Esophagus squamous epithelium (tissue), 5 donors: ENCODE data around the gene AP4M1. TPM values are rescaled to one million over a fixed set of nuclear protein-coding genes. Genes with fewer than 3 reads are reported as not detected.
A peak's percentile ranks its signal among the peaks of the same experiment; 100 is the strongest.

Source experiments
- DNase-seq: peaks from one replicate; lab custom pipeline; 2025; lab: John Stamatoyannopoulos, UW
- H3K27ac ChIP-seq, 4 donors: fragments of 200-600 bp; sonication (generic); one replicate each; pipeline ENCODE4 v1.5.1; 2016 to 2019; ENCODE audit warnings: mild to moderate bottlenecking in 1 of 4
- H3K27me3 ChIP-seq, 4 donors: fragments of 200-600 bp; sonication (generic); 1 replicate in 3 of 4; 2 replicates in 1 of 4; pipeline versions ENCODE4 v1.5.1 to v1.6.0; 2017 to 2021; ENCODE audit warnings: antibody characterized with exemption in 1 of 4
- H3K36me3 ChIP-seq, 3 donors: fragments of 200-600 bp; sonication (generic); one replicate each; pipeline ENCODE4 v1.5.1; 2016 to 2019
- H3K4me1 ChIP-seq, 3 donors: fragments of 200-600 bp; sonication (generic); one replicate each; pipeline ENCODE4 v1.5.1; 2017 to 2019
- H3K4me3 ChIP-seq, 4 donors: fragments of 200-600 bp; sonication (generic); 1 replicate in 3 of 4; 2 replicates in 1 of 4; pipeline ENCODE4 v1.5.1; 2016 to 2019; ENCODE audit warnings: mild to moderate bottlenecking in 2 of 4, moderate library complexity in 1 of 4
- H3K9me3 ChIP-seq, 3 donors: fragments of 200-600 bp; sonication (generic); one replicate each; pipeline ENCODE4 v1.5.1; 2016 to 2019
- CTCF ChIP-seq, 6 experiments: fragments of 450-650 bp in 4 of 6; fragments of 200-600 bp in 2 of 6; sonication (generic) in 2 of 6; IDR thresholded peaks; one replicate each; pipeline ENCODE4 v1.5.1; 2016 to 2019; ENCODE audit warnings: antibody characterized with exemption in 6 of 6, mild to moderate bottlenecking in 4 of 6, moderate library complexity in 4 of 6
- POLR2A ChIP-seq, 4 donors: fragments of 450-650 bp; IDR thresholded peaks; one replicate each; pipeline ENCODE4 v1.6.1; 2017; ENCODE audit warnings: antibody characterized with exemption in 4 of 4, mild to moderate bottlenecking in 4 of 4, moderate library complexity in 3 of 4
- WGBS, 2 donors: methylation state at CpG; one replicate each; pipeline ENCODE4 v1.1.5; 2018; 5-methylcytosine and 5-hydroxymethylcytosine counted together
- intact Hi-C: fragments of 100-400 bp; cut with DNase I; formaldehyde crosslinking; loops from one replicate; pipeline ENCODE4 v1.15.0; 2022
- total RNA-seq, 4 donors: library from RNA; depleted of rRNA; stranded (reverse); fragments of >200 nt; gene quantifications; one replicate each; pipeline ENCODE4 v1.1.0, GENCODE V29; 2016
- donor health status: DM: yes; HTN: yes; CAD: no.

Gene AP4M1
- 10 to 100 TPM in 2 of 4 donors, 1 to 10 TPM in 2; 8.1 to 26.1 (median 9.9) TPM for total RNA-seq

GRCh38 chr7:100101016-100101862 is at the start of gene AP4M1, which contains the start of gene MCM7:
Gene AP4M1 (plus strand): TSS chr7:100101643. CDS start chr7:100101715, 72 bp downstream.
Gene MCM7 (minus strand): TSS chr7:100101397. CDS start chr7:100101294, 103 bp downstream.
- H3K36me3 ChIP-seq, result peaks cover 22 to 67% (median 46%) of the 10 kb centered on the region in 3 donors
- peak; percentile 89 for DNase-seq
- WGBS, 2 donors, result 0 to 2% methylated on average over 4 to 18 of the region's 80 CpGs
- no peaks in the 10 kb centered on the region for H3K9me3 ChIP-seq
- peak within 1 kb of the TSS; percentile 51 to 94 (median 76) for H3K4me3 ChIP-seq
- H3K4me1 ChIP-seq, result peaks cover 12 to 40% (median 12%) of the 10 kb centered on the region in 3 donors
- intact Hi-C loops, result no loop called here
- H3K27ac ChIP-seq, result peak within 1 kb of the TSS; percentile 91 to 99 (median 98)
- TF ChIP-seq CTCF (IDR thresholded peaks at IDR 0.05) (peak in 2 of 6 experiments; percentile 2 to 6), POLR2A (IDR thresholded peaks at IDR 0.05) (peak in 1 of 4 donors; percentile 28)
- no peaks in the 10 kb centered on the region for H3K27me3 ChIP-seq

GRCh38 chr7:100053215-100053614 is 48.2 kb upstream of the AP4M1 start:
- H3K27ac ChIP-seq, result no peak overlapping the region
- H3K9me3 ChIP-seq, result no peaks in the 10 kb centered on the region
- intact Hi-C loops, result loop anchor here (5.0 kb wide), 1 partner anchor 61 kb away; no protein-coding TSS in a partner anchor

GRCh38 chr7:100057006-100057405 is 44.4 kb upstream of the AP4M1 start:
- peaks cover 0 to 20% (median 0%) of the 10 kb centered on the region in 3 donors for H3K4me1 ChIP-seq
- WGBS, 2 donors, result 89 to 90% methylated on average over 5 to 7 of the region's 10 CpGs
- H3K27ac ChIP-seq, result no peak overlapping the region
- H3K9me3 ChIP-seq, result no peaks in the 10 kb centered on the region
- DNase-seq, result no peak
- H3K36me3 ChIP-seq, result peaks cover 6 to 57% (median 12%) of the 10 kb centered on the region in 3 donors
- no peaks in the 10 kb centered on the region for H3K27me3 ChIP-seq
- no peak overlapping the region for H3K4me3 ChIP-seq
- TF ChIP-seq POLR2A (IDR thresholded peaks at IDR 0.05) (no peak), CTCF (IDR thresholded peaks at IDR 0.05) (no peak)
- intact Hi-C loops, result no loop called here

More at GRCh38 chr7:100053215-100053614, 48.2 kb upstream of the AP4M1 start:
- peaks cover 11 to 46% (median 13%) of the 10 kb centered on the region in 3 donors for H3K4me1 ChIP-seq
- 15 to 43% methylated on average over 3 of the region's 3 CpGs for WGBS, 2 donors
- H3K4me3 ChIP-seq, result no peak overlapping the region
- DNase-seq, result no peak
- no peaks in the 10 kb centered on the region for H3K27me3 ChIP-seq
- peaks cover 6 to 19% (median 12%) of the 10 kb centered on the region in 3 donors for H3K36me3 ChIP-seq
- no peak for TF ChIP-seq POLR2A (IDR thresholded peaks at IDR 0.05)
- TF ChIP-seq CTCF (IDR thresholded peaks at IDR 0.05), result peak in 5 of 6 experiments; percentile 17 to 69 (median 40)

GRCh38 chr7:100059251-100059739 is 42.1 kb upstream of the AP4M1 start:
- no peak for DNase-seq
- Histone ChIP-seq H3K27me3 (no peaks in the 10 kb centered on the region), H3K9me3 (no peaks in the 10 kb centered on the region), H3K4me3 (no peak overlapping the region), H3K4me1 (peaks cover 0 to 8% (median 0%) of the 10 kb centered on the region in 3 donors), H3K36me3 (peaks cover 6 to 80% (median 21%) of the 10 kb centered on the region in 3 donors), H3K27ac (no peak overlapping the region)
- intact Hi-C loops, result no loop called here
- WGBS, 2 donors, result 83% methylated on average over 2 to 5 of the region's 5 CpGs
- TF ChIP-seq POLR2A (IDR thresholded peaks at IDR 0.05), result no peak
- TF ChIP-seq CTCF (IDR thresholded peaks at IDR 0.05), result no peak
